ENCODE results near the gene NMT1.

Gene NMT1

GRCh38 chr17:45106582-45106981 is 45.5 kb downstream of the NMT1 start:
- DNase-seq: no peak

GRCh38 chr17:45107293-45108010 is 46.3 kb downstream of the NMT1 start:
- no peak for DNase-seq

- DNase-seq: no peak
Observed at GRCh38 chr17:45108051-45108450, 46.9 kb downstream of the NMT1 start.

GRCh38 chr17:45108595-45109521 is 47.7 kb downstream of the NMT1 start:
- DNase-seq: no peak

GRCh38 chr17:45110676-45111611 is 49.8 kb downstream of the NMT1 start:
- DNase-seq: no peak

GRCh38 chr17:45111850-45112249 is 50.7 kb downstream of the NMT1 start:
- no peak for DNase-seq

GRCh38 chr17:45112559-45113423 is 51.7 kb downstream of the NMT1 start:
- no peak for DNase-seq

GRCh38 chr17:45113424-45113754 is 52.3 kb downstream of the NMT1 start:
- DNase-seq: no peak

GRCh38 chr17:45114117-45114932 is 53.2 kb downstream of the NMT1 start:
- no peak for DNase-seq

GRCh38 chr17:45115015-45115625 is 54.0 kb downstream of the NMT1 start:
- DNase-seq: no peak

GRCh38 chr17:45115871-45116270 is 54.8 kb downstream of the NMT1 start:
- no peak for DNase-seq

- DNase-seq: no peak
Observed at GRCh38 chr17:45116434-45117016, 55.4 kb downstream of the NMT1 start.

- DNase-seq: no peak
Observed at GRCh38 chr17:45117334-45117733, 56.2 kb downstream of the NMT1 start.

- DNase-seq: no peak
Observed at GRCh38 chr17:45117848-45118646, 56.9 kb downstream of the NMT1 start.

GRCh38 chr17:45118691-45119090 is 57.6 kb downstream of the NMT1 start:
- no peak for DNase-seq

- no peak for DNase-seq
Observed at GRCh38 chr17:45119964-45120363, 58.8 kb downstream of the NMT1 start.

GRCh38 chr17:45120558-45120957 is 59.4 kb downstream of the NMT1 start:
- no peak for DNase-seq

GRCh38 chr17:45121055-45121454 is 59.9 kb downstream of the NMT1 start:
- no peak for DNase-seq

- no peak for DNase-seq
Observed at GRCh38 chr17:45123076-45123770, 62.1 kb downstream of the NMT1 start.
